Esophagus squamous epithelium (tissue), 4 donors: ENCODE data around the gene SCO1.

Source experiments
- CTCF ChIP-seq, 6 experiments: fragments of 450-650 bp in 4 of 6; fragments of 200-600 bp in 2 of 6; sonication (generic) in 2 of 6; IDR thresholded peaks; one replicate each; pipeline ENCODE4 v1.5.1; 2016 to 2019; ENCODE audit warnings: antibody characterized with exemption in 6 of 6, mild to moderate bottlenecking in 4 of 6, moderate library complexity in 4 of 6
- POLR2A ChIP-seq, 4 donors: fragments of 450-650 bp; IDR thresholded peaks; one replicate each; pipeline ENCODE4 v1.6.1; 2017; ENCODE audit warnings: antibody characterized with exemption in 4 of 4, mild to moderate bottlenecking in 4 of 4, moderate library complexity in 3 of 4

GRCh38 chr17:10725262-10725661 lies 27.9 kb upstream of the SCO1 start:
- TF ChIP-seq CTCF (IDR thresholded peaks at IDR 0.05) (no peak), POLR2A (IDR thresholded peaks at IDR 0.05) (no peak)
